GM19397 (cell line): Measurements from ENCODE around the gene SMOC1.

Experiments
- ATAC-seq: cut with Tn5 transposase; IDR thresholded peaks from one replicate; pipeline ENCODE4 v1.9.1; 2021; ENCODE audit warnings: mild to moderate bottlenecking, moderate library complexity; ENCODE audit not compliant: unreplicated experiment

Gene SMOC1, protein sequence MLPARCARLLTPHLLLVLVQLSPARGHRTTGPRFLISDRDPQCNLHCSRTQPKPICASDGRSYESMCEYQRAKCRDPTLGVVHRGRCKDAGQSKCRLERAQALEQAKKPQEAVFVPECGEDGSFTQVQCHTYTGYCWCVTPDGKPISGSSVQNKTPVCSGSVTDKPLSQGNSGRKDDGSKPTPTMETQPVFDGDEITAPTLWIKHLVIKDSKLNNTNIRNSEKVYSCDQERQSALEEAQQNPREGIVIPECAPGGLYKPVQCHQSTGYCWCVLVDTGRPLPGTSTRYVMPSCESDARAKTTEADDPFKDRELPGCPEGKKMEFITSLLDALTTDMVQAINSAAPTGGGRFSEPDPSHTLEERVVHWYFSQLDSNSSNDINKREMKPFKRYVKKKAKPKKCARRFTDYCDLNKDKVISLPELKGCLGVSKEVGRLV

DNA sequence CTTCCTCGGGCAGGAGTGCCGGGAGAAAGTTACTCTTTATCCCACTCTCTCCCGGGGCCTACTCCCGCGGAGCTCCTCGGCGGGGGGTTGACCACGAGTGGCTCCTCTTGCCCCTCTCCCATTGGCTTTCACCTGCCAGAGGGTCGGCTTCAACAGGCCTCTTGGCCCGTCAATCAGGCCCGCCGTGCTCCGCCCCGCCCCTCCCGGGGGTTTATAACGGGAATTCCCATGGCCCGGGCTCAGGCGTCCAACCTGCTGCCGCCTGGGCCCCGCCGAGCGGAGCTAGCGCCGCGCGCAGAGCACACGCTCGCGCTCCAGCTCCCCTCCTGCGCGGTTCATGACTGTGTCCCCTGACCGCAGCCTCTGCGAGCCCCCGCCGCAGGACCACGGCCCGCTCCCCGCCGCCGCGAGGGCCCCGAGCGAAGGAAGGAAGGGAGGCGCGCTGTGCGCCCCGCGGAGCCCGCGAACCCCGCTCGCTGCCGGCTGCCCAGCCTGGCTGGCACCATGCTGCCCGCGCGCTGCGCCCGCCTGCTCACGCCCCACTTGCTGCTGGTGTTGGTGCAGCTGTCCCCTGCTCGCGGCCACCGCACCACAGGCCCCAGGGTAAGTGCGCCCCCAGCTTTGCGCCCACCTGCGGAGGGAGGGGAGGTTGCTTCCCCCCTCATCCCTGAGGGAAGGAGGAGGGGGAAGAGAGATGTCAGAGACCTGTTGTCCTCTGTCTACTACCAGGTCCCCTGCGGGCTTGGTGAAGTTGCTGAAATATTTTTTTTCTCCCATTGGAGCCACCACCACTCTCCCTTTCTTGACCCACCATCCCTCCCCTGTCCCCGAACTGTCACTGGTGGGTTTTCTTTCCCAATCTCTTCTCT, at the start of gene SMOC1:
Gene SMOC1, plus strand, starts transcription at position 242 of the 869 bp plus-strand sequence. Its CDS starts 263 bp downstream, at position 505.
- no peak for ATAC-seq

DNA sequence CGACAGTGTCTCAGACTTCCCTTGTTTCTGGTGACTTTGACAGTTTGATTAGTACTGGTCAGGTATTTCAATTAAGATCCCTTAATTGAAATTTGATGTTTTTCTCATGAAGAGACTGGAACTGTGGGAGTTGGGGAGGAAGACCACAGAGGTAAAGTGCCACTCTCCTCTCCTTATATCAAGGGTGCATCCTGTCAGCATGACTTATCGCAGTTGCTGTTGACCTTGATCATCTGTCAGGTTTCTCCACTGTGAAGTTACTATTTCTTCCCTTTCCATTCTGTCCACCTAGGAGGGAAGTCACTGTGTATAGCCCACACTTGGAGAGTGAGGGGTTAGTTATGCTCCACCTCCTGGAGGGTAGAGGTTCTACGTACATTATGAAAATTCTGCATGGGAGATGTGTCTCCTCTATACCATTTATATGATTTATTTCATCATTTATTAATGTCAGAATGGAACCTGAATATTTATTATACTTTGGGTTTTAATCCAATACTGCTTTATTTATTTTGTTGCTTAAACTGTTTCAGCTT, 40.3 kb upstream of the SMOC1 start:
- no peak for ATAC-seq

DNA sequence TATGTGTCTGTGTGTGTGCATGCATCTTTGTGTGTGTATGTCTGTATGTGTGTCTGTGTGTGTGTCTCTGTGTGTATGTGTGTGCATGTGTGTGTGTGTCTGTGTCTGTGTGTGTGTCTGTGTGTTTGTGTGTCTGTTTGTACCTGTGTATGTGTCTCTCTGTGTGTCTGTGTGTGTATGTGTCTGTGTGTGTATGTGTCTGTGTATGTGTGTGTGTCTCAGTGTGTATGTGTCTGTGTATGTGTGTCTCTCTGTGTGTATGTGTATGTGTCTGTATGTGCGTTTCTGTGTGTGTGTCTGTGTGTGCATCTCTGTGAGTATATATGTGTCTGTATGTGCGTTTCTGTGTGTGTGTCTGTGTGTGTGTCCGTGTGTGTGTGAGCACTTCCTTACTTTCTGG, 39.6 kb upstream of the SMOC1 start:
- ATAC-seq, result no peak

DNA sequence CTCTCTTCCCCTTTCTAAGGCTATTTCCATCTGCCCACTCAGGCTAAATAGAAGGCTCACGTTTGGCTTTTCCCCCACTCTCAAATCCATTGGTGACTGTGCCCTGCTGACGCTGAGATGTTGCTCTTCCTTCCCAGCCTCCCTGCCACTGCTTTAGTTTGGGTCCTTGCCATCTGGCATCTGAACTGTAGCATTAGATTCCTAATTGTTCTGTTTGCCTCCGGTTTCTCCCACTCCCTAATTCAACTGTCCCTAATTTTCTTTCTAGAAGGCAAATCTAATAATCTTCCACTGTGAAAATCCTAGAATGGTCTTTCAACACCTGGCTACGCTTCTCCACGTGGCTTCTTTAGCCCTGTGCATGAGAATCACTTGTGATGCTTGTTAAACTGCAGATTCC, 37.6 kb upstream of the SMOC1 start:
- no peak for ATAC-seq

DNA sequence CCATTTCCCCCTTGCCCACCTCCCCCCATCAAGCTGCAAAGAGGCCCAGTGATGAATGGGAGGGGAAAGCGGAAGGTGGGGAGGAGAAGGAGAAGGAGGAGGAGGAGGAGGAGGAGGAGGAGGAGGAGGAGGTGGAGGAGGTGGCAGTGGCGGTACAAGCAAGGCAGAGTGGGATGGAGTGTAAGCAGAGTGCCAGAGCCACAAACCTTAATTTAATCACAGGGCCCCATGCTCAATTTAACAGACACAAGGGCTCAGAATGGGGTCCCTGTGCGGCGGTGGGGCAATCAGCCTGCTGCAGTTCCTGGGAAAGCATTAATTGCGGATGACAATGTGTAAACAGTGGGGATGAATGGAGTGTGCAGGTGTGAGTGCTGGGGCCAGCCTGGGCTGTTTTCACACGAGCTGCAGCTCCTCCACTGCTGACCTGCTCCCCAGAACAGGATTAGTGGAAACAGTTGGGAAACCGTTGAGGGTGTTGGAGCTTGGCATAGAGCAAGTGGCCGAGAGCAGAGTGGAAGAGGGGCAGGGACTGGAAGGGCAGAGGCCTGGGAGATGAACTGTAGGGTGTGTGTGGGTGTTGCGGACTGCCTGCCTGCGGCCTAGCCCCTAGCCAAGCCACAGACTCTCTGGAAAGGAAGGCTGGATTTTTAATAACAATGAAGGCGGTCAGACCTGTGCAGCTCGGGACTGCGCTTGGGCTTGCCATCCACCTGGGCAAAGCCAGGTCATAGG, 36.4 kb upstream of the SMOC1 start:
- ATAC-seq, result no peak

DNA sequence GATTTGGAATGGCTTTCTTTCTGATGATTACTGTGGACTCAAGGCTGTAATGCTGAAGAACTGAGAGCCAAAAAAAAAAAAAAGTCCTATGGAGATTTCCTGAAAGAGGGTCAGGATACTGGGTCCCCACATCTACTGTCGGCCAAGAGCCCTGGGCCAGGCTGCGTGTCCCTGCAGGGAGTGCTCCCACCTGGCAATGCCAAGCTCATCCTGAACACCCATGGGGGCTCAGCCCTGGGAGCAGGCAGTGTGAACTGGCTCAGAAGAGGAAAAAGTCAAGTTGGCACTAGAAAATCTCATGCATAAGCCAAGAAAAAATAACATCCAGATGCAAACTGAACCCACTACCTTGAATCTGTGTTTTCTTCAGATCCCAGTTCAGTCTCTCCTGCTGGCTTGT, 35.0 kb upstream of the SMOC1 start:
- no peak for ATAC-seq

DNA sequence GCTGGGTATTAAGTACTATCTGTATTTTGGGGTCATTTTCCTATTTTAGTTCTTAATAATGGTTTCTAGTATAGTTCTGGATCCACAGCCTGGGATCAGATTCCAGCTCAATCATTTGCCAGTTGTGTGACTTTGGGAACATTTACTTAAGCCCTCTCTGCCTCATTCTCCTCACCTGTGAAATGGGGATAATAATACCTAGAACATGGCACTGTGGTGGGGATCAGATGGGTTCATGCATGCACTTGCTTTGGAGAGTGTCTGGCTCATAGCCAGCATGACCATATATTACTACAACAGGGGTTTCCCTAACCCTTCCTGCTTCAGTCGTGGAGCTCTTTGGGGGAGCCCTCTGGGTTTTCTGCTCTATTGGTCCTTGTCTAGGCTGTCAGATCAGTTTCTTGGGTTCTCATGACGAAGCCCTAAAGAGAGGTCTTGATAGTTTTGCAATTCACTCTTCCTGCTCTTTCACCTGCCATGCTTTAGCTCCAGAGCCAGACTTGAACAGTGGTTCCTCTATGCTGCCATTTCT, 34.1 kb upstream of the SMOC1 start:
- no peak for ATAC-seq

DNA sequence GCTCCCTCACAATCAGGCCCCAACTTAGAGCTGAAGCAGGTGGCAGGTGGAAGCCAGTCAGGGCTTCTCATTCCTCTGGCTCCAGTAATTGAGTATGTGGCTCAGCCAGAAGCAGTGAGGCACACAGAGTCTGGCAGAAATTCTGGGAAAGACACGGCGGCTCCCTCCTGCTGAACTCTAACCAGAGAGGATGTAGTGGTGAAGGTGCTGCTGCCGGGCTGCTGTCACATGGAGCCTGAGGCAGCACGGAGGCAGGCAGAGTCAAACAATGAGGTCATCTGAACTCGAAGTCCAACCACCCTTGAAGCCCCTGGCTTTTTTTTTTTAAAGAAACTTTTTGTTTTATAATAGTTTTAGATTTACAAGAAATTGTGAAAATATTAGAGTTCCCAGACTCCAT, 33.4 kb upstream of the SMOC1 start:
- ATAC-seq, result no peak

DNA sequence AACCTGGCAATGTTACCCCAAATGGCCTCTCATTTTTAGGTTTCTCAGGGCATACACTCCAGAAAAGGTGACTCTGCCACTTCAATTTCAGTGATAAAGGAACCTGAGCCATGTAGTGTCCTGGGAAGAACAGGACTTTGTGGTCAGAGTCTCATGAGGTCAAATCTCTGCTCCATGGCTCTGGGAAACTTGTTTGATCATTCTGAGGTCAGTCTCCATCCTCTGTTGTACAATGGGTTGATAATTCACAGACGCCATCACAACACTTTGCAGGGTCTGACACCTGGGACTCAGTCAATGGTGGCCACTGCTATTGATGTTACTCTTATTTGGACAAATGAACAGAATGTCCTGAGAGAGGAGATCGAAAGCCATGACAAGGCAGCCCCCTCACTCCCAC, 31.1 kb upstream of the SMOC1 start:
- no peak for ATAC-seq

DNA sequence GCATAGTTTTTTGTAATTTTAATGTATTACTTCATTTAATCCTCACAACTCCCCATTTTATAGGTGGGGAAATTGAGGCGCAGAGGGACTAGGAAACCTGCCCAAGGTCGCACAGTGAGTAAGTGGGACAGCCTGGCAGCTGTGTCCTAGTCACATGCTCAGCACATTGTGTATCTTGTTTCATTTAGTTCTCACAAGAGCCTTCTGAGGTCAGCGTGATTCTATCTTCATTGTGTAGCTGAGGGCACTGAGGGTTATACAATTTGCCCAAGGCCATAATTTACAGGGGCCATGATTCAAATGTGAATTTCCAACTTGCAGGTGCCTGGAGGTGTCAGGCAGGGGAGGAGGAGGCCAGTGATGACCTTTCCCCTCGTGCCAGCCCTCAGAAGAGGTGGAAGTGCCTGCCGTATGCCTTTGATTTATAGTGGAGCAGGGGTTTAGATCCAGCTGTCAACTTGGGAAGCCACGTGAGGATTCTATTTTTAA, 30.3 kb upstream of the SMOC1 start:
- ATAC-seq, result no peak

DNA sequence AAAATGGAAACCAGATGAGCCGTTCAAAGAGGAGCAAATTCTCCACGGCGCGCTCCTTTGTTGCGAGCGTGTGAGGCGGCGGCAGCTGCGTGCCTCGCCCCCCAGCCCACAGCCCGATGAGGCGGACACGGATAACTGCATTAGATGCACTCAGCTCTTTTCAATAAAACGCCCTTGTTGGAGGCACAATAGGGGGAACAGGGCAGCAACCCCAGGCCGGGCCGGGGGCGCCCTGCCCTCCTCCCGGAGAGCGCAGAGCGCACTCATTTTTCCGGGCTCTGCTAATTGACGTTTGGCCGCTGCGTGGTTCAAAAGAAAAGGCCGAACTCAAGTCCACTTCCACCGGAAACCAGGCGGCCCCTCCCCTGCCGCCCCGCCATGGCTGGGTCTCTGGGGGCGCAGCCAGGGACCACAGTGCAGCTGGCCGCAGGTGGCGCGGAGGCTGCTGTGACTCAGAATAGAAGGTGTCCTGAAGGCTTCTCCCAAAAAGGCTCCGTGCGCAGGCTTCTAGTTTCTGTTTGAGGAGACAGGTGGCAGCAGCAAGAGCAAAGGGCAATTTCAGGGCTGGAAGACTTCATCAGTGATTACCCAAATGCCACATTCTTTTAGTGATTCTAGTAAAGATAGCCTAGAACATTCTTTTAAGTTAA, 29.0 kb upstream of the SMOC1 start:
- no peak for ATAC-seq

DNA sequence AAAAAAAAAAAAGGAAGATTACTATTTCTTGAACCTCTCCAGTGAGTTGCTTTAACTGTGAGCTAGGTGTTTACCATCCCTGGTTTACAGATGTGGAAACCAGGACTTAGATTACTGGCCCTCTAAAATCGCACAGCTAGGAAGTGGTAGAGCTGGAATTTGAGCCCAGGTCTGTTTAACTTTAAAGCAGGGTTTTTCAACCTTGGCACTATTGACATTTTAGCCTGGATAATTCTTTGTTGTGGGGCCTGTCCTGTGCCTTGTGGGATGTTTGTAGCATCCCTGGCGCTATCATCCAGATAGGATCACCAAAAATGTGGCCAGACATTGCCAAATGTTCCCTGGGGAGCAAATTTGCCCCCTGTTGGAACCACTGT, 28.5 kb upstream of the SMOC1 start:
- no peak for ATAC-seq

DNA sequence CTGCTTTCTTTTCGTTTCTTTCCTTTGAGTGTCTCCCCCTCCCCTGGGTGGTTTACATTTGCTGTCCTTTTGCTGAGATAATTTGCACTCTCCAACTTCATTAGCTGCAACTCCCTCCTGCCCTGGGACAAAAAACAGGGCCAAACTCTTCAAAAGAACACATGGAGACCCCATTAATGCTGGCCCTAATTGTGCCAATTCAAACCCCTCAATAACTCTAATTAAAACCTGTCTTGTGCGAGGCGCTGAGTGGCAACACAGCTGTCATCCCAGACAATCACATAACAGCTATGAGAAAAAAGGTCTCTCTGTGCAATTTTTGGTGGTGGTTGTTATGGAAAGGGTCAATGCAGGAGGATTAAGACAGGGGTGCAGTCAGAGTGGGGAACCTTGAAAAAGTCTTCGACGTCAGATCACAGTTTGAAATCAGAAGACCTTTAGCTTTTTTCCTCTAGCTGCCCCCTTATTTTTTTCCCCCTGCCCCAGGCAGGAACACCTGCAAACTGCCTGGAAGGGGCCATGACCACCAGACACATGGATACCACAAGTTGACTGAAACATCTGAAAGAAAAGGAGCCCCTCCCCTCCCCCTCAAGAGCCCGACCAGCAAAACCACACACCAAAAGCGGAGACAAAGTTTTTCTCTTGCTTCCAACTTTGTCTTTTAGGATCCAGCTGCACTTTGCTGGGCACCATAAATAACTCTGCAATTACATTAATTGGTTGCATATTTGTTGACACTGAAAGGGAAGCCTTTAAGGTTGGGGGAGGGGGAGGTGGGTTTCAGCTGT, 26.5 kb upstream of the SMOC1 start:
- no peak for ATAC-seq

DNA sequence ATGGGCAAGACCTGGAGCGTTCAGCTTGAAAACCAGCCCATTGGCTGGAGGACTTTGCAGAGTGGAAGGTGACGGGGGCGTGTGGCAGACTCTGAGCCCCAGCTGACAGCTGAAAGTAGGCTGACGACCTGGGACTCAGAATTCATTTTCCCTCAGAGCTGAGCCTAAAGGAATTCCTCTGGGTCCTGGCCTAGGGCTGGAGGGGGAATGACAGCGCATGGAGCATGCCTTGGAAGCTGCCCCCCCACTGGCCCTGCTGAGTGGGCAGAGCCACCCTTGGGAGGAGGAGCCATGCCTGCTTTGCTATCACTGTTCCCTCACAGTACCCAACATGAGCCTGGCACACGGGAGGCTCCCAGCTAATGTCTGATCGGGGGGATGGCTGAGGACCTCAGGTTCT, 25.4 kb upstream of the SMOC1 start:
- ATAC-seq, result no peak

DNA sequence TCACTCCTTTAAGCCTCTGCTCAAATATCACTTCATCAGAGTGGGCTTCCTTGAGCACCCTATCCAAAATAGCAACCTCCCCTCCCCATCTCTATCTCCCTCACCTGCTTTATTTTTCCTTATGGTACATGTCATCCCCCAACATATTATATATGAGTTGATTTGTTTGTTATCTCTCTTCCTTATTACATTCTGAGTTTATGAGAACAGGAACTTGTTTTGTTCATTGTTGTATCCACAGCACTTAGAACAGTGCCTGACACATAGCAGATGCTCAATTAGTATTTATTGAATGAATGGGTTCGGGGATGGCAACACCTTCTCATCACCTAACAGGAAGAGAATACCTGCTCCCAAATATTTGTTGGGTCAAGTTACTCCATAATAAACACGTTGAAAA, 24.6 kb upstream of the SMOC1 start:
- ATAC-seq, result no peak

DNA sequence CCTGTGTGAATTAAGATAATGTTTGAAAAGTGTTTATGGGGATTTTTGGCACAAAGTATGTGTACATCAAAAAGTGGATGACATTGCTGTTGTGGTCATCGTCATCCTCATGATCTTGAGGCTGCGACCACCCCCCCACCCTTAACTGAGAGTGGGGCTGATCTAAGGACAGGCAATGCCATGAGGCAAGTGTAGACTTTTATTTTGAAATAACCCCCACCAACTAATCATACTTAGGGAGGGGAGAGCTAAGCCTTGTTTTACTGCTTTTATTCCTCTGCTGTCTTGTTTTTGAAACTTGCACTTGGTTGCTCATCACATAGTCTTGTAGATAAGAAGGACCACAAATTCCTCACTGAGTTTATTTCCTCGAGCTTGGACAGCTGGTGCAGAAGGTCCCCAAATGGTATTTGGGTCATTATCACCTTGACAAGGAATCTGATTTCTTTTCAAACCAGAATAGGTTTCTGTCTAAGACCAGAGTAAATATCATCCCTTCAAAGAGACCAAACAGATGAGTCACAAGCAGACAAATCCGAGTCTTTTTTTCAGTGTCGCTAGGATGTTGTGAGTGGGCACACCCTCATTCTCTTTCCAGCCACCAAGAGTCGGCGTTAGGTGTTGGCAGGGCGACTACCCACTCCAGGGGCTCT, 23.9 kb upstream of the SMOC1 start:
- no peak for ATAC-seq

DNA sequence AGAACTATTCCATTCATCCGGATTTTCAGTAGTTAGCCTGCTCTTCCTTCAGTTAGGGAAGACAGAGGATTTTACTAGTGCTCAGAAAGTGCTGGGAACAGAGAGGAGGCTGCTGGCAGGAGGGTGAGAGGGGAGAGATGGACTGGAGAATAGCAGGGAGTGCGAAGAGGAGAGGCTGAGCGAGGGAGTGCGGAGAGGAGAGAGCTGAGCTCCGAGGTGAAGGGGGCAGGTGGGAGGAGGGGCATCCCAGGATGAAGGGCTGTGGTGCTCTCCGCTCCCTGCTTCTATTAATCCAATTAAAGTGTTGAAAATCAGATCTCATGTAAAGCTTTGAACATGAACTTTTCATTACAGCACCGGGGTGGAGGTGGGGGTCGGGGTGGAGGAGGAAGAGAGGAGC, 20.4 kb upstream of the SMOC1 start:
- ATAC-seq, result no peak

DNA sequence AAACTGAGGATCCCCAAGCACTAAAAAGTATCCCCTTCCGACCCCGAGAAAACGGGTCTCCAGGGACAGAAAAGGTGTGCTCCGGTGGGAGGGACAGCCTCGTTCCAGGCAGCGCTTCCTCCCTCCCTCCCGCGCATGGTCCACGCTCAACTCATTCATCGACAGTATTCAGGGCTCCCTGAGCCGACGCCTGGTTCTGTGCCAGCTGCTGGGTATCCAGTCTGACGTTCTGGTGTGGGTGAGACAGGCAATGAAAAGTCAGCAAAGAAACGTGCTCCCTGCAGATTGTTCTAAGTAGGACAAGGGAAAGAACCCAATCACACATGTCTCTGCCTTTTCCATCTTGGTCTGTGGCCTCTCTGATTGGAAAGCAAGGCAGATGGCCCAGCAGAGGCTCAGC, 19.6 kb upstream of the SMOC1 start:
- no peak for ATAC-seq

DNA sequence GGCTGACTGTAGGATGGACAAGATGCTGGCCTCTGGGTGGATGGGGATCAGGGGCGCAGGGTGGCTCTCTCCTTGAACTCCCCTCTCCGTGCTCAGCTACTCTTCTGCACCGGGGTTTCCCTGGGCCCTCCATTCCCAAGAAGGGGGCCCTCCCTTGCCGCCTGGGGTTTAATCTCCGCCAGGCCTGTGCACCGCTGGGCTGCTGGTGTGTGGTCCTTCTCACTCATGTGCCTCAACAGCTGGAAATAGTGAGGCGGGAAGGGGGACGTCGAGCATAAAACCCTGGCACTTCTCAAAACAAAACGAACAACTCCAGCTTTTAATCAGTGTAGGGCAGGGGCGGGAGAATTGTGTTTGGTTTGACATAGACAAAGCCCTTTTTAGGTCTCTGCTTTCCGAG, 19.0 kb upstream of the SMOC1 start:
- ATAC-seq, result no peak
